K562 (cell line): ENCODE measurements around the gene BBC3. TPM values are rescaled to one million over a fixed set of nuclear protein-coding genes. Genes with fewer than 3 reads are reported as not detected.

Experiments
- ADNP ChIP-seq: fragments of 200-800 bp; sonication (Bioruptor generic); IDR thresholded peaks from 2 replicates; pipeline ENCODE4 v1.6.1; 2016; ENCODE audit warnings: missing genetic modification characterization, missing compliant biosample characterization
- DNMT1 ChIP-seq: fragments of 450-650 bp; IDR thresholded peaks from 2 replicates; pipeline ENCODE4 v1.6.1; 2016; ENCODE audit warnings: antibody characterized with exemption, mild to moderate bottlenecking
- FOXJ3 ChIP-seq: sonication (generic); formaldehyde crosslinking; IDR thresholded peaks from 2 replicates; pipeline ENCODE4 v1.4.0; 2020; ENCODE audit warnings: mild to moderate bottlenecking, missing genetic modification reagents
- GABPB2 ChIP-seq: fragments of 250-450 bp; sonication (Bioruptor Pico); conservative IDR thresholded peaks from 2 replicates; pipeline ENCODE4 v1.5.1; 2021; ENCODE audit warnings: mild to moderate bottlenecking
- GATAD2A ChIP-seq: fragments of 450-650 bp; IDR thresholded peaks from 2 replicates; pipeline ENCODE4 v1.6.1; 2017
- GATAD2B ChIP-seq: fragments of 450-650 bp; IDR thresholded peaks from 2 replicates; pipeline ENCODE4 v1.6.1; 2017; ENCODE audit warnings: mild to moderate bottlenecking, borderline replicate concordance
- ILK ChIP-seq: fragments of 450-650 bp; IDR thresholded peaks from 2 replicates; pipeline ENCODE4 v1.6.1; 2016; ENCODE audit warnings: missing genetic modification characterization, low read depth, mild to moderate bottlenecking, missing compliant biosample characterization, moderate library complexity, borderline replicate concordance
- KDM1A ChIP-seq, 2 experiments: fragments of 450-650 bp; IDR thresholded peaks; 2 replicates each; pipeline ENCODE4 v1.6.1; 2016; ENCODE audit warnings: mild to moderate bottlenecking in 2 of 2
- NFATC3 ChIP-seq: fragments of 450-650 bp; IDR thresholded peaks from 2 replicates; pipeline ENCODE4 v1.6.1; 2017; ENCODE audit warnings: mild to moderate bottlenecking
- NKRF ChIP-seq: fragments of 450-650 bp; IDR thresholded peaks from 2 replicates; pipeline ENCODE4 v1.6.1; 2016; ENCODE audit warnings: borderline replicate concordance
- SAFB2 ChIP-seq: fragments of 200-400 bp; formaldehyde crosslinking; IDR thresholded peaks from 2 replicates; pipeline ENCODE4 v1.6.1; 2018; ENCODE audit warnings: borderline replicate concordance, low read length, low read depth, moderate library complexity; ENCODE audit not compliant: severe bottlenecking
- STAT6 ChIP-seq: sonication (generic); formaldehyde crosslinking; IDR thresholded peaks from 2 replicates; pipeline ENCODE4 v1.8.1; 2023; ENCODE audit warnings: mild to moderate bottlenecking, missing genetic modification reagents
- TEAD2 ChIP-seq: fragments of 450-650 bp; IDR thresholded peaks from 2 replicates; pipeline ENCODE4 v1.6.1; 2016; ENCODE audit warnings: missing genetic modification characterization, control low read depth, missing compliant biosample characterization
- THRAP3 ChIP-seq: fragments of 450-650 bp; IDR thresholded peaks from 2 replicates; pipeline ENCODE4 v1.6.1; 2016; ENCODE audit warnings: mild to moderate bottlenecking, inconsistent platforms, borderline replicate concordance
- TSHZ1 ChIP-seq: fragments of 250-450 bp; sonication (Bioruptor Pico); IDR thresholded peaks from 2 replicates; pipeline ENCODE4 v1.4.0; 2020; ENCODE audit warnings: mild to moderate bottlenecking, moderate library complexity
- ZBTB12 ChIP-seq: fragments of 250-450 bp; sonication (Bioruptor Pico); IDR thresholded peaks from 2 replicates; pipeline ENCODE4 v1.4.0; 2020
- ZNF445 ChIP-seq: fragments of 250-450 bp; sonication (Bioruptor Pico); IDR thresholded peaks from 2 replicates; pipeline ENCODE4 v1.4.0; 2020; ENCODE audit warnings: low read depth, mild to moderate bottlenecking, moderate library complexity
- ZNF57 ChIP-seq: fragments of 450-650 bp; formaldehyde crosslinking; IDR thresholded peaks from 2 replicates; pipeline ENCODE4 v1.4.0; 2020; ENCODE audit warnings: mild to moderate bottlenecking, moderate library complexity
- ZZZ3 ChIP-seq: fragments of 450-650 bp; IDR thresholded peaks from 2 replicates; pipeline ENCODE4 v1.6.1; 2016; ENCODE audit warnings: antibody characterized with exemption, mild to moderate bottlenecking, moderate library complexity
- polyA plus RNA-seq, 8 experiments: library from polyadenylated mRNA; depleted of rRNA in 4 of 8; stranded (reverse) in 5 of 8; unstranded in 3 of 8; fragments of >200 nt; fragmentation: Nextera tagmentation in 2 of 8; fragmentation: Illumina TruSeq in 1 of 8; extraction: Ambion mirVana in 2 of 8; extraction: Trizol in 1 of 8; gene quantifications; 2 replicates each; pipeline versions ENCODE4 v1.2.1 to v1.2.3, GENCODE V29; 2011 to 2014; ENCODE audit warnings: inconsistent platforms in 1 of 8, missing spikeins in 1 of 8
- total RNA-seq, 7 experiments: library from RNA; depleted of rRNA in 6 of 7; stranded (reverse); fragments of >200 nt in 6 of 7; fragmentation: Illumina TruSeq in 2 of 7; extraction: Trizol in 2 of 7; gene quantifications; 2 replicates each; pipeline versions ENCODE4 v1.2.1 to v1.2.3, GENCODE V29; 2011 to 2021; ENCODE audit warnings: low replicate concordance in 1 of 7

Gene BBC3
- total and polyA plus RNA-seq, 9 of the 15 experiments (the other 6 are each of a cell fraction or from before 2014, with no cell fraction given) = 0.15 to 30.7 (median 4.8) TPM

GRCh38 chr19:47230054-47230920 is 712 bp downstream of the BBC3 start (continued):
- TF ChIP-seq DNMT1 (peak; percentile 72; the same call in 1 of the 2 replicates), KDM1A (IDR thresholded peaks at IDR 0.05) (peak; percentile 83 to 86), ZZZ3 (no peak), STAT6 (CRISPR knock-in tag) (no peak), GATAD2A (no peak), GATAD2B (peak; percentile 91; the same call in 1 of the 2 replicates), FOXJ3 (no peak), GABPB2 (CRISPR knock-in tag) (no peak), TEAD2 (tag) (no peak), NFATC3 (0 out of 2 replicates have a peak, but pooled peaks have one; percentile 53), ZBTB12 (CRISPR knock-in tag) (no peak), NKRF (peak; percentile 94), ADNP (peak; percentile 77), TSHZ1 (CRISPR knock-in tag) (no peak), ZNF445 (CRISPR knock-in tag) (no peak), ZNF57 (CRISPR knock-in tag) (no peak), THRAP3 (no peak), SAFB2 (no peak), ILK (tag) (no peak)
